H9 (cell line): Measurements from ENCODE around the gene GLYAT. TPM values are rescaled to one million over a fixed set of nuclear protein-coding genes. Genes with fewer than 3 reads are reported as not detected.

Experiments
- DNase-seq: peaks from one replicate; pipeline ENCODE4 v3.0.0-alpha.2; 2017
- H2AFZ ChIP-seq: one replicate; pipeline ENCODE4 v1.6.1; 2013; ENCODE audit warnings: mild to moderate bottlenecking, low read length, control low read depth, moderate library complexity
- H2AK5ac ChIP-seq: 2 replicates; pipeline ENCODE4 v1.6.1; 2013; ENCODE audit warnings: low read length, control low read depth, mixed read lengths; ENCODE audit not compliant: insufficient read length
- H2BK120ac ChIP-seq: one replicate; pipeline ENCODE4 v1.6.1; 2013; ENCODE audit warnings: low read depth, mild to moderate bottlenecking, low read length, control low read depth, inconsistent platforms; ENCODE audit not compliant: poor library complexity, severe bottlenecking
- H2BK12ac ChIP-seq: 2 replicates; pipeline ENCODE4 v1.6.1; 2013; ENCODE audit warnings: low read length, control low read depth, mixed read lengths, low read depth; ENCODE audit not compliant: insufficient read length
- H2BK15ac ChIP-seq: 2 replicates; pipeline ENCODE4 v1.6.1; 2013; ENCODE audit warnings: low read depth, low read length, control low read depth
- H2BK20ac ChIP-seq: one replicate; pipeline ENCODE4 v1.6.1; 2013; ENCODE audit warnings: low read depth, mild to moderate bottlenecking, low read length, control low read depth, inconsistent platforms; ENCODE audit not compliant: poor library complexity, severe bottlenecking
- H2BK5ac ChIP-seq: 2 replicates; pipeline ENCODE4 v1.6.1; 2013; ENCODE audit warnings: low read length, control low read depth, mixed read lengths; ENCODE audit not compliant: insufficient read length
- H3K14ac ChIP-seq: 2 replicates; pipeline ENCODE4 v1.6.1; 2013; ENCODE audit warnings: low read length, control low read depth; ENCODE audit not compliant: insufficient read depth
- H3K18ac ChIP-seq: 2 replicates; pipeline ENCODE4 v1.6.1; 2013; ENCODE audit warnings: low read depth, mild to moderate bottlenecking, mixed read lengths, low read length, control low read depth; ENCODE audit not compliant: insufficient read length
- H3K23ac ChIP-seq: 2 replicates; pipeline ENCODE4 v1.6.1; 2013; ENCODE audit warnings: low read length, control low read depth, mixed read lengths, low read depth; ENCODE audit not compliant: insufficient read length
- H3K23me2 ChIP-seq: 2 replicates; pipeline ENCODE4 v1.6.1; 2013; ENCODE audit warnings: low read depth, mild to moderate bottlenecking, mixed read lengths, low read length, control low read depth; ENCODE audit not compliant: insufficient read length, poor library complexity, severe bottlenecking
- H3K27ac ChIP-seq: 2 replicates; pipeline ENCODE4 v1.5.1; 2013; ENCODE audit warnings: low read length, control low read depth, mixed read lengths, low read depth; ENCODE audit not compliant: insufficient read length
- H3K27me3 ChIP-seq: 2 replicates; pipeline ENCODE4 v1.6.1; 2013; ENCODE audit warnings: low read length, control low read depth, inconsistent platforms; ENCODE audit not compliant: insufficient read depth
- H3K4ac ChIP-seq: 2 replicates; pipeline ENCODE4 v1.6.1; 2013; ENCODE audit warnings: low read depth, mild to moderate bottlenecking, control low read depth, inconsistent platforms, low read length, moderate library complexity
- H3K4me1 ChIP-seq: 2 replicates; pipeline ENCODE4 v1.6.1; 2013; ENCODE audit warnings: low read length, control low read depth, inconsistent platforms; ENCODE audit not compliant: insufficient read depth
- H3K4me2 ChIP-seq: 2 replicates; pipeline ENCODE4 v1.6.1; 2013; ENCODE audit warnings: low read length, control low read depth, mixed read lengths; ENCODE audit not compliant: insufficient read length, insufficient read depth
- H3K56ac ChIP-seq: 2 replicates; pipeline ENCODE4 v1.6.1; 2013; ENCODE audit warnings: low read depth, mild to moderate bottlenecking, mixed read lengths, low read length, control low read depth; ENCODE audit not compliant: insufficient read length
- H3K79me1 ChIP-seq: 2 replicates; pipeline ENCODE4 v1.6.1; 2013; ENCODE audit warnings: low read depth, mild to moderate bottlenecking, moderate library complexity, low read length, control low read depth, inconsistent platforms; ENCODE audit not compliant: insufficient read depth, poor library complexity, severe bottlenecking
- H3K79me2 ChIP-seq: 2 replicates; pipeline ENCODE4 v1.6.1; 2013; ENCODE audit warnings: low read length, control low read depth, inconsistent platforms; ENCODE audit not compliant: insufficient read depth
- H3K9ac ChIP-seq: 2 replicates; pipeline ENCODE4 v1.6.1; 2013; ENCODE audit warnings: low read length, control low read depth, mixed read lengths; ENCODE audit not compliant: insufficient read length; ENCODE audit errors: extremely low read depth
- H3K9me3 ChIP-seq: one replicate; pipeline ENCODE4 v1.6.1; 2013; ENCODE audit warnings: low read depth, low read length, inconsistent platforms; ENCODE audit not compliant: control insufficient read depth
- H3T11ph ChIP-seq: one replicate; pipeline ENCODE4 v1.6.1; 2013; ENCODE audit warnings: mild to moderate bottlenecking, low read length, control low read depth, inconsistent platforms
- H4K20me1 ChIP-seq: one replicate; pipeline ENCODE4 v1.6.1; 2013; ENCODE audit not compliant: control insufficient read depth, insufficient read length, insufficient read depth
- H4K5ac ChIP-seq: 2 replicates; pipeline ENCODE4 v1.6.1; 2013; ENCODE audit warnings: low read depth, mild to moderate bottlenecking, mixed read lengths, low read length, control low read depth; ENCODE audit not compliant: insufficient read length
- H4K8ac ChIP-seq: replicated peaks from 2 replicates; pipeline ENCODE4 v1.6.1; 2013; ENCODE audit warnings: low read length, control low read depth, mixed read lengths, low read depth; ENCODE audit not compliant: insufficient read length
- H4K91ac ChIP-seq: 2 replicates; pipeline ENCODE4 v1.6.1; 2013; ENCODE audit warnings: low read depth, mild to moderate bottlenecking, moderate library complexity, mixed read lengths, low read length, control low read depth; ENCODE audit not compliant: insufficient read length
- H3K27ac Mint-ChIP-seq, 3 experiments: 2 replicates in 2 of 3; 3 replicates in 1 of 3; pipeline ENCODE4 v1.8.0; 2020 to 2021; ENCODE audit warnings: mixed read lengths in 3 of 3, mild to moderate bottlenecking in 1 of 3, moderate library complexity in 1 of 3
- H3K27me3 Mint-ChIP-seq: 2 replicates; pipeline ENCODE4 v1.8.0; 2021; ENCODE audit warnings: low read depth, mild to moderate bottlenecking, moderate library complexity, mixed read lengths
- H3K36me3 Mint-ChIP-seq, 3 experiments: 2 replicates in 2 of 3; 3 replicates in 1 of 3; pipeline ENCODE4 v1.8.0; 2020 to 2021; ENCODE audit warnings: low read depth in 3 of 3, mixed read lengths in 3 of 3; ENCODE audit not compliant: insufficient read depth in 1 of 3
- H3K4me1 Mint-ChIP-seq, 2 experiments: 2 replicates each; pipeline ENCODE4 v1.8.0; 2020; ENCODE audit warnings: mixed read lengths in 2 of 2
- H3K4me3 Mint-ChIP-seq, 2 experiments: 2 replicates in 1 of 2; 3 replicates in 1 of 2; pipeline ENCODE4 v1.8.0; 2020 to 2021; ENCODE audit warnings: mild to moderate bottlenecking in 2 of 2, mixed read lengths in 2 of 2, moderate library complexity in 1 of 2
- H3K9me3 Mint-ChIP-seq, 2 experiments: 2 replicates in 1 of 2; 3 replicates in 1 of 2; pipeline ENCODE4 v1.8.0; 2020; ENCODE audit warnings: mild to moderate bottlenecking in 2 of 2, mixed read lengths in 2 of 2, moderate library complexity in 1 of 2
- CTCF ChIP-seq: fragments of 200-600 bp; sonication (generic); conservative IDR thresholded peaks from 3 replicates; pipeline ENCODE4 v1.8.0; 2021; ENCODE audit warnings: antibody characterized with exemption, mild to moderate bottlenecking
- whole genome bisulfite sequencing: extraction: QIAGEN DNeasy Blood & Tissue Kit; methylation state at CpG from one replicate; pipeline ENCODE4 v1.1.7; 2013; ENCODE audit warnings: missing lambda C conversion rate, low lambda C conversion rate, mixed read lengths; ENCODE audit not compliant: insufficient read length; ENCODE audit errors: extremely low coverage; 5-methylcytosine and 5-hydroxymethylcytosine counted together
- total RNA-seq: library from RNA; stranded (reverse); gene quantifications from 2 replicates; pipeline ENCODE4 v1.2.1, GENCODE V29; 2021

GLYAT gene
- total RNA-seq, 1 experiment from 2014 or later = not detected

GRCh38 chr11:58739725-58740430, 8.1 kb upstream of the GLYAT start:
- no peak overlapping the region for H3K27ac Mint-ChIP-seq

More at GRCh38 chr11:58739725-58740430, 8.1 kb upstream of the GLYAT start:
- no peak overlapping the region for H3T11ph ChIP-seq
- H2AK5ac ChIP-seq = no peak overlapping the region
- no peaks in the 10 kb centered on the region for H3K27me3 ChIP-seq
- no peak overlapping the region for H3K4me3 Mint-ChIP-seq
- H3K27me3 Mint-ChIP-seq = no peaks in the 10 kb centered on the region; the same call in 1 of the 2 replicates
- DNase-seq = no peak
- H2BK5ac ChIP-seq = no peak overlapping the region
- peaks cover 65% of the 10 kb centered on the region for H3K9me3 ChIP-seq
- no peak overlapping the region for H3K23ac ChIP-seq
- H3K56ac ChIP-seq = no peak overlapping the region
- H4K8ac ChIP-seq = no peak overlapping the region
- H3K27ac ChIP-seq = no peak overlapping the region
- no peaks in the 10 kb centered on the region for H3K4me1 ChIP-seq
- no peak overlapping the region for H2BK12ac ChIP-seq
- no peak overlapping the region for H4K5ac ChIP-seq
- H2BK20ac ChIP-seq = no peak overlapping the region
- H2BK15ac ChIP-seq = no peak overlapping the region
- H3K9ac ChIP-seq = no peak overlapping the region
- no peak overlapping the region for H2BK120ac ChIP-seq
- H3K9me3 Mint-ChIP-seq = peaks cover 81 to 83% of the 10 kb centered on the region in 2 experiments
- H3K36me3 Mint-ChIP-seq = peaks cover 2 to 27% (median 10%) of the 10 kb centered on the region in 3 experiments
- H3K14ac ChIP-seq = no peak overlapping the region
- H3K4me2 ChIP-seq = no peak overlapping the region
- no peaks in the 10 kb centered on the region for H3K79me1 ChIP-seq
- H3K23me2 ChIP-seq = no peaks in the 10 kb centered on the region
- TF ChIP-seq CTCF = no peak
- no peak overlapping the region for H3K4ac ChIP-seq
- H3K79me2 ChIP-seq = no peaks in the 10 kb centered on the region
- no CpG with 5 or more reads among the region's 3 CpGs for WGBS
- H3K18ac ChIP-seq = no peak overlapping the region
- H4K20me1 ChIP-seq = no peaks in the 10 kb centered on the region
- H3K4me1 Mint-ChIP-seq = no peaks in the 10 kb centered on the region
- H4K91ac ChIP-seq = no peak overlapping the region
- H2AFZ ChIP-seq = no peak overlapping the region
